Hindlimb muscle (tissue), 1 donor: ENCODE data around the gene ATP8B2. TPM values are rescaled to one million over a fixed set of nuclear protein-coding genes. Genes with fewer than 3 reads are reported as not detected.
"Not testable (repeated sequence)": the region's sequence is repeated elsewhere in the genome, so short reads cannot be mapped to it uniquely, and the experiment has no call there.

Source experiments
- DNase-seq: peaks from one replicate; pipeline ENCODE4 v3.0.0-alpha.2; 2013
- polyA plus RNA-seq: library from polyadenylated mRNA; unstranded; fragments of 120-200 nt; gene quantifications from one replicate; pipeline ENCODE4 v1.2.1, GENCODE V29; 2013; ENCODE audit not compliant: insufficient read length

ATP8B2 gene
- 22.4 TPM for polyA plus RNA-seq

GRCh38 chr1:154324669-154325582 is at the start of gene ATP8B2:
Gene ATP8B2 (plus strand): TSS chr1:154325525. CDS start chr1:154328142, 2,617 bp downstream.
- DNase-seq, result peak; percentile 89

GRCh38 chr1:154276797-154277196 is 48.5 kb upstream of the ATP8B2 start:
- DNase-seq, result no peak

GRCh38 chr1:154287591-154287990 is 37.7 kb upstream of the ATP8B2 start:
- not testable (repeated sequence) for DNase-seq

- no peak for DNase-seq
Observed at GRCh38 chr1:154288661-154289060, 36.7 kb upstream of the ATP8B2 start.

- no peak for DNase-seq
Observed at GRCh38 chr1:154290921-154291320, 34.4 kb upstream of the ATP8B2 start.

GRCh38 chr1:154295408-154296235 is 29.7 kb upstream of the ATP8B2 start:
- DNase-seq, result no peak

GRCh38 chr1:154301582-154301981 is 23.7 kb upstream of the ATP8B2 start:
- DNase-seq, result no peak

- DNase-seq, result no peak
Observed at GRCh38 chr1:154304664-154305337, 20.5 kb upstream of the ATP8B2 start.

- no peak for DNase-seq
Observed at GRCh38 chr1:154306151-154306550, 19.2 kb upstream of the ATP8B2 start.

GRCh38 chr1:154307670-154308270 is 17.6 kb upstream of the ATP8B2 start:
- not testable (repeated sequence) for DNase-seq

GRCh38 chr1:154309136-154309535 is 16.2 kb upstream of the ATP8B2 start:
- DNase-seq, result not testable (repeated sequence)

GRCh38 chr1:154312229-154313065 is 12.9 kb upstream of the ATP8B2 start:
- not testable (repeated sequence) for DNase-seq

GRCh38 chr1:154313066-154313356 is 12.3 kb upstream of the ATP8B2 start:
- no peak for DNase-seq

GRCh38 chr1:154314226-154314625 is 11.1 kb upstream of the ATP8B2 start:
- DNase-seq, result not testable (repeated sequence)

- no peak for DNase-seq
Observed at GRCh38 chr1:154316704-154317103, 8.6 kb upstream of the ATP8B2 start.

GRCh38 chr1:154318386-154318785 is 6.9 kb upstream of the ATP8B2 start:
- no peak for DNase-seq

- no peak for DNase-seq
Observed at GRCh38 chr1:154320882-154321608, 4.3 kb upstream of the ATP8B2 start, which contains the start of gene AQP10. Gene AQP10 (plus strand): TSS chr1:154321093. CDS start chr1:154321156, 63 bp downstream.

- DNase-seq, result not testable (repeated sequence)
Observed at GRCh38 chr1:154321609-154321934, 3.8 kb upstream of the ATP8B2 start.

GRCh38 chr1:154323493-154323892 is 1.8 kb upstream of the ATP8B2 start:
- no peak for DNase-seq

- DNase-seq, result no peak
Observed at GRCh38 chr1:154324241-154324640, 1.1 kb upstream of the ATP8B2 start.
